Measurements from ENCODE around the gene IDH3A. TPM values are rescaled to one million over a fixed set of nuclear protein-coding genes. Genes with fewer than 3 reads are reported as not detected.

The IDH3A gene
- total RNA-seq, 4 donors from 2014 or later: 102 to 175 (median 118) TPM

DNA sequence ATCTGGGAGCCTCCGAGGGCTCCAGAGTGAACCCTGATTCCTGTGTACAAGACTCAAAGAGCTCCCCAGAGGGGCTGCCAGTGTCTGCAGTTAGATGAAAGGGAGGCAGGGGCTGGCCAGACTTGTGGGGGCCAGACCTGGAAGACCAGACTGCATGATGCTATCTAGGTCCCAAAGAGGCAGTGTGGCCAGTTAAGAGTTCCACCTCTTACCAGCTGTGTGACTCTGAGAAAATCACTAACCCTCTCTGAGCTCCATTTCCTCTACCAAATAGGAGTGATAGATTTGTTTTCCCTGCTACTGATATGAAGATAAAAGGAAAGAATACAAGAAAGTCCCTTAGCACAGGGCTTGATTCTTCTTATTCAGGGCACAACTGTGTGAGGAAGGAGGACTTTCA lies 56.2 kb downstream of the IDH3A start:
- Histone ChIP-seq H3K4me1 (peaks cover 0 to 21% (median 0%) of the 10 kb centered on the region in 4 donors), H3K9me3 (no peaks in the 10 kb centered on the region), H3K36me3 (no peaks in the 10 kb centered on the region), H3K4me3 (no peak overlapping the region), H3K27ac (no peak overlapping the region), H3K27me3 (no peaks in the 10 kb centered on the region)
- no peak for TF ChIP-seq POLR2A (IDR thresholded peaks at IDR 0.05)
- TF ChIP-seq, protein P1, sequence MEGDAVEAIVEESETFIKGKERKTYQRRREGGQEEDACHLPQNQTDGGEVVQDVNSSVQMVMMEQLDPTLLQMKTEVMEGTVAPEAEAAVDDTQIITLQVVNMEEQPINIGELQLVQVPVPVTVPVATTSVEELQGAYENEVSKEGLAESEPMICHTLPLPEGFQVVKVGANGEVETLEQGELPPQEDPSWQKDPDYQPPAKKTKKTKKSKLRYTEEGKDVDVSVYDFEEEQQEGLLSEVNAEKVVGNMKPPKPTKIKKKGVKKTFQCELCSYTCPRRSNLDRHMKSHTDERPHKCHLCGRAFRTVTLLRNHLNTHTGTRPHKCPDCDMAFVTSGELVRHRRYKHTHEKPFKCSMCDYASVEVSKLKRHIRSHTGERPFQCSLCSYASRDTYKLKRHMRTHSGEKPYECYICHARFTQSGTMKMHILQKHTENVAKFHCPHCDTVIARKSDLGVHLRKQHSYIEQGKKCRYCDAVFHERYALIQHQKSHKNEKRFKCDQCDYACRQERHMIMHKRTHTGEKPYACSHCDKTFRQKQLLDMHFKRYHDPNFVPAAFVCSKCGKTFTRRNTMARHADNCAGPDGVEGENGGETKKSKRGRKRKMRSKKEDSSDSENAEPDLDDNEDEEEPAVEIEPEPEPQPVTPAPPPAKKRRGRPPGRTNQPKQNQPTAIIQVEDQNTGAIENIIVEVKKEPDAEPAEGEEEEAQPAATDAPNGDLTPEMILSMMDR (IDR thresholded peaks at IDR 0.05): no peak
- DNase-seq: no peak

DNA sequence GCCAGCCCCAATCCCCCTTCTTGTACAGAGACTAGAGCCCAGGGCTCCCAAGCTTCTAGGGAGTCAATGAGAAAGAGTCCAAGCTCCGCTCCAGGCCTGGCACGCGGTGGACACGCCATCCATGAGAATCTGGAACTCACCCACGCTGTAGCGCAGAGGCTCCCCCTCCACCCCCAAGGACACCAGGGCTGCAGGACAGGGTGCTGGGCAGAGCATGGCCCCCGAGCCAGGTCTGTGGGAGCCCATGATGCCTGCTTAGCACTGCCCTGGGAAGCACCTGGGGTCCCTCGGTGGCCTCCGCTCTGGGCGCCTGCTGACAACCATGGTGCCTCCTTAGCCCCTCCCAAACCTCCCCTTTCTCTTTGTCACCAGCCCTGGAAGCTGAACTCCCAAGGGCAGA lies 56.7 kb downstream of the IDH3A start:
- no peaks in the 10 kb centered on the region for H3K36me3 ChIP-seq
- no peak overlapping the region for H3K27ac ChIP-seq
- H3K4me3 ChIP-seq: no peak overlapping the region
- peak in 2 of 3 donors; percentile 8 to 36 for DNase-seq
- TF ChIP-seq, protein P1 (IDR thresholded peaks at IDR 0.05): no peak
- no peak for TF ChIP-seq POLR2A (IDR thresholded peaks at IDR 0.05)
- H3K9me3 ChIP-seq: no peaks in the 10 kb centered on the region
- peaks cover 0 to 22% (median 0%) of the 10 kb centered on the region in 4 donors for H3K4me1 ChIP-seq
- no peaks in the 10 kb centered on the region for H3K27me3 ChIP-seq

DNA sequence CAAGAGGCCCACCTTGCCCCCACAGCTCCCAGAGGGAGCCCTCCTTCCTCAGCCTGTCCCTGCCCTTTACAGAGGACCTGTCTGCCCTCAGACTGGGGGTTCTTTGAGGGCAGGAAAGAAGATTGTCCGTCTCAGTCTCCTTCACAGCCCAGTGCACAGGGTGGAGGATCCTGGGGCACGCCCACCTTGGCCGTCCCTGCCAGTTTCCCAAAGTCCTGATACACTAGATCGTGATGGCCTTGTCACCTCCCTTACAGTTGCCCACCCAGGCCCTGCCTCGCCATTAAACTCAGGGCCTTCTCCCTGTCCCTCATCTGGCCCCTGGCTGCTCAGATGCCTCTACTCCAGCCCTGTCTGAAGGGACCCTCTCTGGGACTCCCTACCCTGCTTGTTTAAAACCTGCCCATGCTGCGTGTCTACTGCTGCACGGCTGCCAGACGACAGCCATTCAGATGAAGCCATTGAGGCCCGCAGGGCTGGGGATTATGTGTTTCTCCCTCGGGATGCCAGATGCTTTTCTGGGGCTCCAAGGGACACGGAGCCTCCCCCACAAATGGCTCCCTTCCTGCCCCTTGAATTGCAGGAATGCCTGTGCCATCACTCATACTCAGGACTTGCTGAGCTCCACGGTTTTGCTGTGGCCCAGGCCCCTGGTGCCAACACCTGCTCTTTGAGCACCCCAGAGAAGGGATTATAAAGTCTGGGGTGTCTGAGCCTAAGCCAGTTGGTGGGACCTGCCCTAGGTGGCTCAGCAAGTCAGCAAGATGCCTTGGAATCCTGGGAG lies 57.4 kb downstream of the IDH3A start:
- Histone ChIP-seq H3K9me3 (no peaks in the 10 kb centered on the region), H3K4me3 (no peak overlapping the region), H3K4me1 (peaks cover 0 to 22% (median 0%) of the 10 kb centered on the region in 4 donors), H3K27ac (no peak overlapping the region), H3K27me3 (no peaks in the 10 kb centered on the region), H3K36me3 (no peaks in the 10 kb centered on the region)
- DNase-seq: peak in 2 of 3 donors; percentile 6 to 33
- TF ChIP-seq POLR2A (IDR thresholded peaks at IDR 0.05): no peak
- TF ChIP-seq, protein P1 (IDR thresholded peaks at IDR 0.05): no peak

- H3K4me3 ChIP-seq: no peak overlapping the region
- no peaks in the 10 kb centered on the region for H3K27me3 ChIP-seq
- H3K27ac ChIP-seq: no peak overlapping the region
- H3K36me3 ChIP-seq: no peaks in the 10 kb centered on the region
- DNase-seq: peak in 1 of 3 donors; percentile 21
- no peaks in the 10 kb centered on the region for H3K9me3 ChIP-seq
- TF ChIP-seq, protein P1 (IDR thresholded peaks at IDR 0.05): no peak
- TF ChIP-seq POLR2A (IDR thresholded peaks at IDR 0.05): no peak
- peaks cover 0 to 26% (median under 1%) of the 10 kb centered on the region in 4 donors for H3K4me1 ChIP-seq
These were observed 57.9 kb downstream of the IDH3A start for GRCh38 chr15:78207110-78207458.

DNA sequence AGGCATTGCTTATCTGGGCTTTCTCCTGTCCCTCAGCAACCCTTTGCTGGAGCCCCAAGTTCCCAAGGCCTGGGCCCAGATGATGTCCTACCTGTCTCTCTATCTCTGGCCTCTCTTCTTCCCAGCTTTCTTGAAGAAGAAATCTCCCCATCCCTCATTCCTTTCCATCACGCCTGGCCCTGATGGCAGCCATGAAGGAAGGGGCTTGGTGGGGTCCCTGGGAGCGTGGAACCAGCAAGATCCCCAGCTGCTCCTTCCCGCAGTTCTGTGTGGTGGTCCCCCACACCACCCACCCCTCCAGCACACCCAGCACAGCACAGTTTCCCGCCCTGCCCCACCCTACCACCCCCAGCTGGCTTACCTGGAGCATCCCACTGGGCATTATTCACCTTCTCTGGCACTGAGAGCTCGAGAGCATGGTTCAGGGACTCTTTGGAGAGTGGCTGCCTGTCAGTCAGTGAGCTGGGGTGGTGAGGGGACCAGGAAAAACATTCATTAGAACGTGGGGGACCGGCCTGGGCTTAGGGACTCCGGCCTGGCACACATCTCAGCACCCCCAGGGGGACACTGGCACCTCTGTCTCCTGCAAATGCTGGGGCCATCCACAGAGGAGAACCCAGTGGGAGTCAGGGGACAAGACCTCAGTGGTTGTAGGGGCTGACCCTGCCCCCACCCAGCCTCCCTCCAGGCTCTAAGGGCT lies 58.6 kb downstream of the IDH3A start:
- Histone ChIP-seq H3K27me3 (no peaks in the 10 kb centered on the region), H3K4me3 (no peak overlapping the region), H3K9me3 (no peaks in the 10 kb centered on the region), H3K4me1 (peaks cover 0 to 33% (median 3%) of the 10 kb centered on the region in 4 donors), H3K27ac (no peak overlapping the region), H3K36me3 (no peaks in the 10 kb centered on the region)
- TF ChIP-seq, protein P1 (IDR thresholded peaks at IDR 0.05): no peak
- no peak for TF ChIP-seq POLR2A (IDR thresholded peaks at IDR 0.05)
- peak in 2 of 3 donors; percentile 3 to 28 for DNase-seq
